Measurements from ENCODE around the gene SPARC.

- TF ChIP-seq CTCF (IDR thresholded peaks at IDR 0.05) (no peak), POLR2A (IDR thresholded peaks at IDR 0.05) (no peak)
Observed at GRCh38 chr5:151673421-151673820, 13.3 kb downstream of the SPARC start.
